GM18498 (cell line): ENCODE measurements around the gene SLCO4A1.

Source experiments
- ATAC-seq: cut with Tn5 transposase; IDR thresholded peaks from one replicate; pipeline ENCODE4 v1.9.1; 2021; ENCODE audit warnings: mild to moderate bottlenecking, moderate library complexity; ENCODE audit not compliant: unreplicated experiment

The SLCO4A1 gene

DNA sequence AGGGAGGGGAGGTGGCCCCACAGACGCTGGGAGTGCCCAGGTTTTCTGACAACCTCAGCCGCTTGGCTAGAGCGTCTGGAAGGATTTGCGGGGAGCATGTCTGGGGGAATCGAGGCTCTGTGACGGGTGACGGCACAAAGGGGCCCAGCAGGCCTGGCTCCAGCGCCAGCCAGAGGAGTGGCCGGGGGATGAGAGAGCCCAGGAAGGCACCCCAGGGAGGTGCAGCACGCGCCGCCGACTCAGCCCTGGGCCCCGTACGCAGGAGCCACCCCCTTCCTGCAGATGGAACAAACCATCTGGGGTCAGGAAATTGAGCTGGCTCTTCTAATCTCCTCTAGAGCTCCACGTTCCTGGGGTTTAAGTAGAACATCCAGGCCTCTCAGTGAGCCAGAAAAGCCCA is 5.9 kb upstream of the SLCO4A1 start:
- ATAC-seq = no peak

- ATAC-seq = no peak
Measured at GRCh38 chr20:62637110-62637509, 5.2 kb upstream of the SLCO4A1 start.

DNA sequence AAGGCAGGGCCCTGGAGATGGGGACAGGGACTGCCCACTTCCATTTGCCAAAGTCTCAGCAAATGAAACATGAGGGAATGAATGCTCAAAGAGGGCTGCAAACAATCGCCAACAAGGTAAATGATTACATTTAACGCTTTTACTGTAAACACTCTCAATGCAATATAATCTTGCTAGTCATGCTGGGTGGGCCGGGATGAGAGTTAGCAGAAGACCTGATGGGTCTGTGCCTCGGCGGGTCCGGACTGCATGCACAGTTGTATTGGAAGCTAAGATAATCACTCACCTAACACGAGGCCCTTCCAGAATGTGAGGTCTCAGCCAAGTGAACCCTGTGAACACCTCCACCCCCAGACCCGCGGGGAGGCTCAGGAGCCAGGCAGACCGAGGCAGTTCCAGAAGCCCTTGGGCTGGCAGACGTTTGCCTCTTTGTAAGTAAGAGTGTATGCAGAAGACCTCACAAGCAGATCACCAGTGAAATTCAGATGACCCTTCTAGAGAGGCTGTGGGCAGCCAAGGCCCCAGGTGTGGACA is 4.7 kb upstream of the SLCO4A1 start:
- ATAC-seq = no peak

GRCh38 chr20:62638055-62638570 is 4.2 kb upstream of the SLCO4A1 start:
- no peak for ATAC-seq

- ATAC-seq = no peak
Measured at GRCh38 chr20:62638679-62639406, 3.5 kb upstream of the SLCO4A1 start.

DNA sequence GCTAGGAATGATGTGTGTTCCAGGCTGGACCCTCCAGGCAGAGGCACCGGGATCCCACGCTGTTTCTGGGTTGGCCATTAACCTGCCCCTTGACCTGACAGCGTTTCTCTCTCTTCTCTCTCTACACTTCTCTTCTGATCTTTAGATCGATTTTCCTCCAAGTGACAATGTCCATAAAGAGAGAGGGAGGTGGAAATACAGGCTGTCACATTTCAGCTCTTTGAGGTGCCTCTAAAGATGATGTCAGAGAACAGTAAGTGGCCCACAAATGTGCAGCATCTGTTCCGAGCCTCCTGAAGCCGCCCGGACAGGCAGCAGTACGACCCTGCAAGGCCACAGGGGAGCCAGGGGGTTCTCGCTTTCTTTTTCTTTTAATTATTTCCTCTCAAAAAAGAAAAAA is 2.5 kb upstream of the SLCO4A1 start:
- ATAC-seq = no peak

DNA sequence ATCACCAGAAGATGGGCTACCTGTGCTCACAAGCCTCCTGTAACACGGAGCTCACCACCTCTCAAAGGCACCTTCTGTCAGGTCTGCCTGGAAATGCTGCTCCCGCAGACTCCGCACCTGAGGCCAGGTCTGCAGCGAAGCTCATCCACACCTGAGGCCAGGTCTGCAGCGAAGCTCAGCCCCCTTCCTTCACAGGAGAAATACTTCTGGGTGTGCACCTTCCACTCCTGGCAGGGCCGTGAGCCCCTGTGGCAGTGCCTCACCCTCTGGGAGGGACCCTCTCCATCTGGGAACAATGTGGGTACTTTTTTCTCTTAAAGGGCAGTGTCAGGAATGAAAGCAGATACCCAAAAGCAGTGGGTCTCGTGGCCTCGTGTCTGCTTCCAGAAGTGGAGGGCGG is 1.4 kb upstream of the SLCO4A1 start:
- ATAC-seq = no peak

GRCh38 chr20:62641321-62642050 is 817 bp upstream of the SLCO4A1 start:
- no peak for ATAC-seq

DNA sequence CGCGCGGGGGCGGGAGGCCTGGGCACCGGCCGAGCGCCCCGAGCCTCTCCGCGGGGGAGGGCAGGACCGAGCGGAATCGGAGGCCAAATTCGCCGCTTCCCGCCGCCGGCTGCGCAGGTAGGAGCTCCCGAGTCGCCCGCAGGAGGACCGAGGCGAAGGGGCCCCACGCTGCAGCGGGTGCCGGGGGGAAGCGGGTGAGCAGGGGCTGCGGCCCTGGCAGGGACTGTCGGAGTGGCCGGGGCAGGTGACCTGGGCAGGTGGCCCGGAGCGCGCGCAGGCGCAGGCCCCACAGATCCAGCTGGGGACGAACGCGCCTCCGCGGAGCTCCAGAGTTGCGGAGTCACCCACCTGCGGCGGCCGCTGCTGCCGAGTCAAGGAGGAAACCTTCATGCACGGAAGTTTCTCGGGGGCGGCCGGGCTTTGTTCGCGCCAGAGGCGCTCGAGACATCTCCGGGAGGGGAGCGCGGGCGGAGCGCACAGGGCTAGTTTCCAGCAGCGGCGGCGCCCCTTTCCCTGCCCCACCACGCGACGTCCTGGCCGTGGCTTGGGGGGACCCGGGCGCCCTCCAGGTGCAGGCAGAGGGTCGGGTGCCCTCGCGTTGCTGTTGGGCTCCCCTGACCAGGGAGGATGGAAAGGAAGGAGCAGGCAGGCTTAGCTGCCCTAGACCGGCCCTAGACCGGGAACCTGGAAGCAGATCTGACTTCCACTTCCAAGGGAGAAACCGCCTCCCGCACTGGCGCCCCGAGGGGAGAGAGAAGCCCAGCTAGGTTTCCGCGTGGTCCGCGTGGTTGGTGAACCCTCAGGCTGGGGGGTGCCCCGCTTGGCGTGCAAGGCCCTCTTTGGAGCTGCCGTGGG is 590 bp downstream of the SLCO4A1 start:
- peak; percentile 24 for ATAC-seq

DNA sequence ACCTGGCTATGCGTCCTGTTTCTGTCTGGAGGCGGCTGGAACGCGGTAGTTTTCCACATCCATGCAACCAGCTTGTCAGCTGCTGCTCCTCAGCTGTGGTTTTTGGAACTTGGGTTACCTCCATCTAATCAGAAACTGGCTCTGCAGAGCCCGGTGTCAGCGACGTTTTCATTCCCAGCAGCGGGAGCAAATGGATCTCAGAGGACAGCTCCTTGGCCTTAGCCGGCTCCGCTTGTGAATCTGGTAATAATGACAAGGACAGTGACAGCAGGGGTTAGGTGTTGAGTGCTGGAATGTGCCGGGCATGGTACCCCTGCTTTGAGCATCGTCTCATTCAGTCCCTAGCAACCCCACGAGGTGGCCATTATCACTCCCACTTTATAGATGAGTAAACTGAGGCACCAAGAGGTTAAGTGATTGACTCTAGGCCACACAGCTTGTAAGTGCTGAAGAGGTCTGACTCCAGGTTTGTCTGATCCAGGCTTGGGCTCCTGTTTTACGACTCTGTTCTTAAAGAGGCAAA is 1.3 kb downstream of the SLCO4A1 start:
- no peak for ATAC-seq

DNA sequence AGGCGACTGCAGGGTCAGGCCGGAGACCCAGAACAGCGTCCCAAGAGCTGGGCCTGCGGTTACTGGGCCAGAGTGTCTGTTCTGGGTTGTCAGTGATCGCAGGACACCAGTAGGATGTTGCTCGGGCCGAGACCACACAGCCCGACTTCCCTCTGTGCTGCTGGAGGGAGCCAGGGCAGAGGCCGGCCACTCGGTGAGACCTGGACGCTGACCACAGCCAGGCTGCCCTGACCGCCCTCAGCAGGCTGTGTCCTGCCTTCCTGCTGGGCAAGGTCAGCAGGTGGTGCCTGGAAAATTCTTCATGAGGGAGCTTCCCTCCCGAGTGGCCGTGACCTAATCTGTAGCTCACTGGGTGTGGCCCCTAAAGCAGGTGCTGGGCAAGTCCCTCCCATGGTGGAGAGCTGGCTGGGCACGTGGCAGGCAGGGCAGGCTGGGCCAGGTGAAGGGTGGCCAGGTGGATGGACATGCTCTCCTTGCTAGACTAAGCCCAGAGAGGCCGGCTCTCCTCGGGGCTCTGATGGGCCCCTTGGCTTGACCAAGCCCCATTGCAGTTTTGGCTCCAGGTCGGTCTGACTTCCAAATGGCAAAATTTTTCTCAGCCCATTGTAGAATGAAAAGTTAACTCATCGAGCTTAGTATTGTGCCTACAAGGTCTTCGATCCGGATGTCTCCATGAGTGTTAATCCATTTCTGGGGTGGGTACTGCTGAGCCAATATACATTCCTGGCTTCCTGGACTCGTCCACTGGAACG is 1.9 kb downstream of the SLCO4A1 start:
- ATAC-seq = no peak

- ATAC-seq = no peak
Measured at GRCh38 chr20:62644802-62645496, 2.6 kb downstream of the SLCO4A1 start.

DNA sequence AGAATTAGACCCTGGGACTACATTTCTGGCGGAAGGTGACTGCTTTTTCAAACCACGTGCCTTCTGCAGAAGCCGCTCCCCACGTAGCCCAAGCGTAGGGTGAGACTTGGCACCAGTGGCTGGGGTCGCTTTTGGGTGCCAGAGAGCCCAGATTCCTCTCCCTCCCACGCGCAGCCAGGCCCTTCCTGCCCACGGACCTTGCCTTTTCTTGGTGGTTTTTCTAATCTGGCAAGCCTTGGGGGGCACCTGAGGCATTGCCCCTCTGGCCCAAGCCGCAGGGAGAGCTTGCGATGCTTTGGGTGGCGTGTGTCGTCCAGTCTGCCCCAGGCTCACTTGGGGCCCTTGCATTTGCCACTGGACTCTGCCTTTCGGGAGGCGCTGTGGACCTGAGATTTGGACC is 3.3 kb downstream of the SLCO4A1 start:
- ATAC-seq = no peak

DNA sequence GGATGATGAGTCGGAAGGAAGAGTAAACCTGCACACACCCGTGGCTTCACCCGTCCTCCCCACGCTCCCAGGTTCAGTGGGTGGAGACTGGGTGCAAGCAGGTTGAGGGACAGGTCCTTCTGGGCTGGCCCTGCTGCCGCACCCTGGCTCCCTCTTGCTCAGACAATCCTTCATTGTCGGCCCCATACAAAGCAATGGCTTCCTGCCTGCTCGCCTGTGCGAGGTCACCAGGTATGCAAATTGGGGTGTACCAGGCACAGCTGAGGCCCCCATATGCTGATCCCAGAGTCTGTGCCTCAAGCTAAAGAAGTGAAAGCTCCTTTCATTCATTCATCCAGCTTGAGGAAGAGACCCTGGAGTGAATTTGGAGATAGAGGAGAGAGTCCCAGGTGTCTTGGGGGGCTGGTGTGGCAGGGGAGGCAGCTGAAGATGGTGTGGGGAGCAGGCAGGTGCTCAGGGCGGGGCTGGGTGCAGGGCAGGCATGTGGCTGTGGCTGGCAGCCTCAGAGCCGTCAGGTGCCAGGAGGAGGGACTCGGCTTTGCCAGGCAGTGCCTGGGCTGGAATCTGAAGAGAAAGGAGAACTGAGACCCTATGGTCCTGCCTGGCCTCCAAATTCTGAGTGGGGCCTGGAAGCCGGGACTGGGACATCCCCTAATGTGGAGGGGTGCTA is 4.7 kb downstream of the SLCO4A1 start:
- no peak for ATAC-seq

- no peak for ATAC-seq
Measured at GRCh38 chr20:62647521-62648317, 5.4 kb downstream of the SLCO4A1 start.

DNA sequence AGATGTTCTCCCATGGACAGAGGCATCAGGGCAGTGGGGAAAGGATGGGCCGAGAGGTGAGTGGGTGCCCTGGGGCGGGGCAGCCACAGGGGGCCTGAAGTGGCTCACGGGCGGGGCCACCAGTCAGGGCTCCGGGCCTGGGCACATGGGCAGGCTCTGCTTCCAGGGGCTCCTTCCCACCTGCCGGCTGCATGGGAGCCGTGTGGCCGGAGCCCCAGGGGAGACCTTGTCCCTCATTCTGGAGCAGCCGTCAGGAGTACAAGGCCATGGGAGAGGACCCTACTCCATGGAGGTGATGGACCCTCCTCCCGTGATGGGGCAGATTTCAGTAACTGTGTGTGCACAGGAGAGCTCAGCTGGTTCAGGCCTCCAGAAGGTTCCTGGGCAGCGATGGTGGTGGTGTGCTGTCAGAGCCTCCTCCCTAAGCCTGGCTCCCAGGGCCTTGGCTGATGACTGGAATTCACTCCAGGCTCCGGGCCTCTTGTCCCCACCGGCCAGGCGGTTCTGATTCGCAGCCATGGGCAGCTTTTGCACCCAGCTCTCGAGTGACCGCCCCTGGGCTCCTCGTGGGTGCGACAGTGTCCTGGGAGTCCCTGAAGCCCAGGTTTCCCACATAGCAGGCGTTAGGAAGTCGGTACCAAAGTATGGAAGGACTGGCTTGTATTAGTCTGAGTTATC is 6.2 kb downstream of the SLCO4A1 start:
- ATAC-seq = no peak

DNA sequence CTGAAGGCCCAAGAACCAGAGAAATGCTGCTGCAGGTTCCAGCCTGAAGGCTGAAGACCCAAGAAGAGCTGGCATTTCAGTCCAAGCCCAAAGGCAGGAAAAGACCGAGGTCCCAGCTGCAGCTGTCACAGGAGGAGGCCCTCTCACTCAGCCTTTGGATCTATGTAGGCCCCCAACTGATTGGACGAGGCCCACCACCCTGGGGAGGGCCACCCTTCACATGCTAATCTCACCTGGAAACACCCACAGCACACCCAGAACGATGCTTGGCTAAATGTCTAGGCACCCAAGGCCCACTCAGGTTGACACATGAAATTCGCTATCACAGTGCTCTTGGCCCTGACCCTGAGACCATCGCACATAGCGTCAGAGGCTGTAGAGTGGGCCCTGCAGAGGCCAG is 6.8 kb downstream of the SLCO4A1 start:
- ATAC-seq = no peak
